GM19025 (cell line): ENCODE measurements around the gene MARCHF10.

Source experiments
- ATAC-seq: cut with Tn5 transposase; IDR thresholded peaks from one replicate; pipeline ENCODE4 v1.9.1; 2021; ENCODE audit warnings: mild to moderate bottlenecking, low read depth, moderate library complexity; ENCODE audit not compliant: unreplicated experiment

MARCHF10 gene

GRCh38 chr17:62757500-62757951, 50.6 kb downstream of the MARCHF10 start:
- no peak for ATAC-seq

- ATAC-seq, result no peak
Observed at GRCh38 chr17:62756198-62756597, 51.9 kb downstream of the MARCHF10 start.

- ATAC-seq, result no peak
Observed at GRCh38 chr17:62755141-62755851, 52.8 kb downstream of the MARCHF10 start.

GRCh38 chr17:62754631-62755030, 53.5 kb downstream of the MARCHF10 start:
- no peak for ATAC-seq

GRCh38 chr17:62753562-62753961, 54.6 kb downstream of the MARCHF10 start:
- no peak for ATAC-seq

GRCh38 chr17:62751060-62751691, 56.9 kb downstream of the MARCHF10 start:
- no peak for ATAC-seq

GRCh38 chr17:62750631-62751051, 57.5 kb downstream of the MARCHF10 start:
- no peak for ATAC-seq

GRCh38 chr17:62749926-62750325, 58.2 kb downstream of the MARCHF10 start:
- ATAC-seq, result no peak

- ATAC-seq, result no peak
Observed at GRCh38 chr17:62746941-62747340, 61.2 kb downstream of the MARCHF10 start.

- ATAC-seq, result no peak
Observed at GRCh38 chr17:62745806-62746205, 62.3 kb downstream of the MARCHF10 start.

GRCh38 chr17:62744259-62744658, 63.9 kb downstream of the MARCHF10 start:
- ATAC-seq, result no peak

GRCh38 chr17:62741290-62741689, 66.8 kb downstream of the MARCHF10 start:
- ATAC-seq, result no peak

- ATAC-seq, result no peak
Observed at GRCh38 chr17:62739645-62740388, 68.3 kb downstream of the MARCHF10 start.

- no peak for ATAC-seq
Observed at GRCh38 chr17:62738281-62738680, 69.8 kb downstream of the MARCHF10 start.

- no peak for ATAC-seq
Observed at GRCh38 chr17:62737513-62737912, 70.6 kb downstream of the MARCHF10 start.

- ATAC-seq, result no peak
Observed at GRCh38 chr17:62735044-62735651, 73.0 kb downstream of the MARCHF10 start.

GRCh38 chr17:62732125-62732524, 76.0 kb downstream of the MARCHF10 start:
- no peak for ATAC-seq

GRCh38 chr17:62727916-62728672, 80.0 kb downstream of the MARCHF10 start:
- ATAC-seq, result no peak

- ATAC-seq, result no peak
Observed at GRCh38 chr17:62725791-62726249, 82.3 kb downstream of the MARCHF10 start.
